SH-SY5Y (cell line): Measurements from ENCODE around the gene FER.

Experiments used
- GATA2 ChIP-seq: IDR thresholded peaks from 2 replicates; pipeline ENCODE4 v1.6.1; 2011; ENCODE audit warnings: mild to moderate bottlenecking, low read depth, low read length
- GATA3 ChIP-seq: IDR thresholded peaks from 2 replicates; pipeline ENCODE4 v1.6.1; 2011; ENCODE audit warnings: low read depth, mild to moderate bottlenecking, low read length, moderate library complexity

- TF ChIP-seq GATA2 (no peak), GATA3 (no peak)
Measured at GRCh38 chr5:108762660-108763059, 15.0 kb downstream of the FER start.
